ENCODE measurements around the gene ISM1.
A peak's percentile ranks its signal among the peaks of the same experiment; 100 is the strongest.
"Not testable (repeated sequence)": the region's sequence is repeated elsewhere in the genome, so short reads cannot be mapped to it uniquely, and the experiment has no call there.

Gene ISM1

DNA sequence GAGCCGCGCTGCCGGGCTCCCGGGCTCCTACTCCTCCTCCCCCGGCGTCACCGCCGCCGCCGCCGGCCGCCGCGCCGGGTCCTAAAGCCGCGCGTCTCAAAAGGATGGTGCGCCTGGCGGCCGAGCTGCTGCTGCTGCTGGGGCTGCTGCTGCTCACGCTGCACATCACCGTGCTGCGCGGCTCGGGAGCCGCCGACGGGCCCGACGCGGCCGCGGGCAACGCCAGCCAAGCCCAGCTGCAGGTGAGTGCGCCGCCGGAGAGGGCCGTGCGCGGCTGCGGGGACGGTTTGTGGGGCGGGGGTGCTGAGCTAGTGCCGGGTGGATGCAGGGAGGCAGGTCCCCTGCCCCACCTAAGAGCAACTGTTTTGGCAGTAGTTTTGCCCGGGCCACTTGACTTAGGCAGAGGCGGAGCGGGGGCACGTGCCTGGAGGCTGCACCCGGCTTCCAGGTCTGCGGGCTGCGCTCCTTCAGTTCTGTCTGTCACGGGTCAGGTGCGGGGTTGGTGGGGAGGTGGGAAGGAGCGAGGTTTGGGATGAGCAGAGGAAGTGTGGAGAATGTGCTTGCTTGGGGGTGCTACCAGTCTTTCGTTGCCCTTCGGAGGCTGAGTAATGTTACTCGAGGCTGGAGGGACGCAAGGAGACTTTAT lies 722 bp downstream of the ISM1 start:
- H3K36me3 ChIP-seq (ENCODE audit: insufficient read depth, low read length), result no peaks in the 10 kb centered on the region
- H3K4me3 ChIP-seq (ENCODE audit: low read length), result peak overlapping the region; percentile 50
- peaks cover 71% of the 10 kb centered on the region for H3K27me3 ChIP-seq (ENCODE audit: insufficient read depth, low read length)
- WGBS, result under 1% methylated on average over 59 of the region's 59 CpGs
- H3K27ac ChIP-seq (ENCODE audit: low read depth, low read length), result no peak overlapping the region
- H3K9ac ChIP-seq (ENCODE audit: low read depth, low read length), result no peak overlapping the region
- H3K4me1 ChIP-seq (ENCODE audit: insufficient read depth, low read length), result peaks cover 6% of the 10 kb centered on the region; the same call in 1 of the 2 replicates
- no peaks in the 10 kb centered on the region for H3K9me3 ChIP-seq (ENCODE audit: insufficient read depth, low read depth, low read length)

DNA sequence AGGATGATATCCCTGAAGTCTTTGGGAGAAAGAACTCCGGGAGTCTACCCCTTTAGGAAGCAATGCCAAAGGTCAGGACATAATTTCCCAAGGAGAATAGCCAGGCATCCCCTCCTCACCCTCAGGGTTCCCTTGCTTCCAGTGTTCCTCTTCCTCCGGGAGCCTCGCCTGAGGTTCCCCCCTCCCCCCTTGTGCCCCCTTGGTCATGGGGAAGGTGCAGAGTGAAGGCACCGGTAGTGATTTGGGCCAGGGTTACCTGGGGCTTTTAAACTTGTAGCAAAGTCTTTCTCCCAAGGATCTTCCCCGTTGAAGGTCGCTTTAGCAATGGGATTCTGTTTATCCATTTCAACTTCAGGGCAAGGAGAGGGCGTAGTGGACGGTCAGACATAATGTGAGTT lies 1.2 kb downstream of the ISM1 start:
- H3K36me3 ChIP-seq (ENCODE audit: insufficient read depth, low read length), result no peaks in the 10 kb centered on the region
- H3K4me3 ChIP-seq (ENCODE audit: low read length), result peak overlapping the region; percentile 50
- no peaks in the 10 kb centered on the region for H3K9me3 ChIP-seq (ENCODE audit: insufficient read depth, low read depth, low read length)
- H3K27ac ChIP-seq (ENCODE audit: low read depth, low read length), result no peak overlapping the region
- H3K9ac ChIP-seq (ENCODE audit: low read depth, low read length), result no peak overlapping the region
- H3K4me1 ChIP-seq (ENCODE audit: insufficient read depth, low read length), result peaks cover 6% of the 10 kb centered on the region; the same call in 1 of the 2 replicates
- peaks cover 66% of the 10 kb centered on the region for H3K27me3 ChIP-seq (ENCODE audit: insufficient read depth, low read length)
- WGBS, result 13% methylated on average over 8 of the region's 8 CpGs

- H3K4me1 ChIP-seq (ENCODE audit: insufficient read depth, low read length), result peaks cover 3% of the 10 kb centered on the region; the same call in 1 of the 2 replicates
- peaks cover 50% of the 10 kb centered on the region for H3K27me3 ChIP-seq (ENCODE audit: insufficient read depth, low read length)
- no peaks in the 10 kb centered on the region for H3K9me3 ChIP-seq (ENCODE audit: insufficient read depth, low read depth, low read length)
- no peak overlapping the region for H3K4me3 ChIP-seq (ENCODE audit: low read length)
- H3K27ac ChIP-seq (ENCODE audit: low read depth, low read length), result no peak overlapping the region
- no peaks in the 10 kb centered on the region for H3K36me3 ChIP-seq (ENCODE audit: insufficient read depth, low read length)
- WGBS, result 93% methylated on average over 4 of the region's 5 CpGs
- H3K9ac ChIP-seq (ENCODE audit: low read depth, low read length), result no peak overlapping the region
These were observed 2.9 kb downstream of the ISM1 start for GRCh38 chr20:13223736-13224520.

DNA sequence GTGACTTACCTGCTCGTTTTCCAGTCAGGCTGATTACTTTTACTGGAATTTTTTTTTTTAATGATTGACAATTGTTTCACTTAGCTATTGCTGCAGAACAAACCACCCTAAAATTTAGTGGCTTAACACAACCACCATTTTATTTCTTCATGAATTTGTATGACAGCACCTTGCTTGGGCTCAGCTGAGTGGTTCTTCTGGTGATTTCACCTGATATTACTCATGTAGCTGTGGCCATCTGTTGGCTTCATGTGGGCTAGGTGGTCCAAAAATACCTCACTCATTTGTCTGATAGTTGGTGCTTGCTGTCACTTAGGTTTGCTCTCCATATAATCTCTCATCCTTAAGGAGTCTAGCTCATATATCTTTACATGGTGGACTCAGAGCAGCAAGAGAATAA lies 5.3 kb downstream of the ISM1 start:
- no peaks in the 10 kb centered on the region for H3K9me3 ChIP-seq (ENCODE audit: insufficient read depth, low read depth, low read length)
- 71% methylated on average over 1 of the region's 1 CpG for WGBS
- peaks cover 29% of the 10 kb centered on the region for H3K27me3 ChIP-seq (ENCODE audit: insufficient read depth, low read length)
- H3K27ac ChIP-seq (ENCODE audit: low read depth, low read length), result no peak overlapping the region
- H3K4me1 ChIP-seq (ENCODE audit: insufficient read depth, low read length), result peaks cover 7% of the 10 kb centered on the region
- H3K4me3 ChIP-seq (ENCODE audit: low read length), result no peak overlapping the region
- H3K9ac ChIP-seq (ENCODE audit: low read depth, low read length), result no peak overlapping the region
- no peaks in the 10 kb centered on the region for H3K36me3 ChIP-seq (ENCODE audit: insufficient read depth, low read length)

- H3K27me3 ChIP-seq (ENCODE audit: insufficient read depth, low read length), result peaks cover 8% of the 10 kb centered on the region
- no peak overlapping the region for H3K9ac ChIP-seq (ENCODE audit: low read depth, low read length)
- H3K4me1 ChIP-seq (ENCODE audit: insufficient read depth, low read length), result peaks cover 7% of the 10 kb centered on the region
- no peak overlapping the region for H3K27ac ChIP-seq (ENCODE audit: low read depth, low read length)
- no peaks in the 10 kb centered on the region for H3K36me3 ChIP-seq (ENCODE audit: insufficient read depth, low read length)
- H3K4me3 ChIP-seq (ENCODE audit: low read length), result no peak overlapping the region
- no peaks in the 10 kb centered on the region for H3K9me3 ChIP-seq (ENCODE audit: insufficient read depth, low read depth, low read length)
- WGBS, result 95% methylated on average over 2 of the region's 2 CpGs
These were observed 7.7 kb downstream of the ISM1 start for GRCh38 chr20:13228771-13229170.

GRCh38 chr20:13229538-13229937 lies 8.5 kb downstream of the ISM1 start:
- Histone ChIP-seq H3K4me1 (ENCODE audit: insufficient read depth, low read length) (peaks cover 7% of the 10 kb centered on the region), H3K36me3 (ENCODE audit: insufficient read depth, low read length) (no peaks in the 10 kb centered on the region), H3K9ac (ENCODE audit: low read depth, low read length) (no peak overlapping the region), H3K27ac (ENCODE audit: low read depth, low read length) (no peak overlapping the region), H3K9me3 (ENCODE audit: insufficient read depth, low read depth, low read length) (no peaks in the 10 kb centered on the region), H3K4me3 (ENCODE audit: low read length) (no peak overlapping the region), H3K27me3 (ENCODE audit: insufficient read depth, low read length) (0 out of 2 replicates have a peak, but pooled peaks cover under 1% of the 10 kb centered on the region)

DNA sequence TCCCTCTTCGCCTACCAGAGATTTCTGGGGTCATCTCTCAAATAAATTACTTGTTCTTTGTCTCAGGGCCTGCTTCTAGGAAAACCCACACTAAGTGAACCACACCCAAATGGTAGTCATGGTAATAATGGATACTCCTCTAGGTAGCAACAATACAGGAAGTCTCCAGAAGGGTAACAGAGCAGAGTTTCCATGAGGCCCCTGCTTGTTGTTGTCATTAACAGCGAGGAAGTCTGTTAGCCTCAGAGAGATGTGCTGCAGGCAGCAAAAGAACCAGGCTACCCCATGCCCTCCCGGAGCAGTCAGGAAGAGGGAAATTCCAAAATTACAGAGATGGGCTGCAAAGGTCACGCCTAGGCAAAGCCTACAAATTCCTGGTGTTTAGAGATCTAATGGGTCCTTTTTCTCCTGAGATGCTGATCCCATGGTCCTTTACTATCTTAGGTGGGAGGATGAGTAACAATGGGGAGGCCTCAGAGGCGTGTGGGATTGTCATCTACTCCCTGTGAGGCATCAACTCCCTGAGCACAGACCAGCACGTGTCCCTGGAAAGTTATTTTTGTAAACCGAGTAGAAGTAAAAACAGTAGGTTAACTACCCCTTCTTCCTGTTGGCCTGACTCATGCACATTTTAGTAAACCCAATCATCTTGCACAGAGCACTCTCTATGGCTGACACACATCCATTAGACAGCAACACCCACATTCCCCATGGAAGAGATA lies 10.1 kb downstream of the ISM1 start:
- Histone ChIP-seq H3K27ac (ENCODE audit: low read depth, low read length) (no peak overlapping the region), H3K4me3 (ENCODE audit: low read length) (no peak overlapping the region), H3K27me3 (ENCODE audit: insufficient read depth, low read length) (no peaks in the 10 kb centered on the region), H3K4me1 (ENCODE audit: insufficient read depth, low read length) (peaks cover 7% of the 10 kb centered on the region), H3K36me3 (ENCODE audit: insufficient read depth, low read length) (no peaks in the 10 kb centered on the region), H3K9ac (ENCODE audit: low read depth, low read length) (no peak overlapping the region), H3K9me3 (ENCODE audit: insufficient read depth, low read depth, low read length) (no peaks in the 10 kb centered on the region)
- WGBS, result 74% methylated on average over 6 of the region's 7 CpGs

GRCh38 chr20:13232999-13233398 lies 11.9 kb downstream of the ISM1 start:
- no peak overlapping the region for H3K27ac ChIP-seq (ENCODE audit: low read depth, low read length)
- no peaks in the 10 kb centered on the region for H3K36me3 ChIP-seq (ENCODE audit: insufficient read depth, low read length)
- peaks cover 11% of the 10 kb centered on the region for H3K4me1 ChIP-seq (ENCODE audit: insufficient read depth, low read length)
- H3K9ac ChIP-seq (ENCODE audit: low read depth, low read length), result no peak overlapping the region
- no peak overlapping the region for H3K4me3 ChIP-seq (ENCODE audit: low read length)
- WGBS, result 94% methylated on average over 10 of the region's 10 CpGs
- H3K27me3 ChIP-seq (ENCODE audit: insufficient read depth, low read length), result no peaks in the 10 kb centered on the region
- H3K9me3 ChIP-seq (ENCODE audit: insufficient read depth, low read depth, low read length), result no peaks in the 10 kb centered on the region

- H3K27me3 ChIP-seq (ENCODE audit: insufficient read depth, low read length), result no peaks in the 10 kb centered on the region
- peaks cover 11% of the 10 kb centered on the region for H3K4me1 ChIP-seq (ENCODE audit: insufficient read depth, low read length)
- 93% methylated on average over 1 of the region's 1 CpG for WGBS
- no peak overlapping the region for H3K27ac ChIP-seq (ENCODE audit: low read depth, low read length)
- H3K9me3 ChIP-seq (ENCODE audit: insufficient read depth, low read depth, low read length), result no peaks in the 10 kb centered on the region
- H3K9ac ChIP-seq (ENCODE audit: low read depth, low read length), result no peak overlapping the region
- H3K36me3 ChIP-seq (ENCODE audit: insufficient read depth, low read length), result no peaks in the 10 kb centered on the region
- H3K4me3 ChIP-seq (ENCODE audit: low read length), result no peak overlapping the region
These were observed 13.9 kb downstream of the ISM1 start for GRCh38 chr20:13234961-13235360.

DNA sequence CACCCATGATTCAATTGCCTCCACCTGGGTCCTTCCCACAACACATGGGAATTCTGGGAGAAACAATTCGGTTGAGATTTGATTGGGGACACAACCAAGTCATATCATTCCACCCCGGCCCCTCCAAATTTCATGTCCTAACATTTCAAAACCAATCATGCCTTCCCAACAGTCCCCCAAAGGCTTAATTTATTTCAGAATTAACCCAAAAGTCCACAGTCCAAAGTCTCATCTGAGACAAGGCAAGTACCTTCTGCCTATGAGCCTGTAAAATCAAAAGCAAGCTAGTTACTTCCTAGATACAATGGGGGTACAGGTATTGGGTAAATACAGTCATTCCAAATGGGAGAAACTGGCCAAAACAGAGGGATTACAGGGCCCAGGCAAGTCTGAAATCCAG lies 15.3 kb downstream of the ISM1 start:
- 94% methylated on average over 2 of the region's 2 CpGs for WGBS
- H3K4me1 ChIP-seq (ENCODE audit: insufficient read depth, low read length); H3K36me3 ChIP-seq (ENCODE audit: insufficient read depth, low read length); H3K27ac ChIP-seq (ENCODE audit: low read depth, low read length); H3K27me3 ChIP-seq (ENCODE audit: insufficient read depth, low read length); H3K9me3 ChIP-seq (ENCODE audit: insufficient read depth, low read depth, low read length); H3K4me3 ChIP-seq (ENCODE audit: low read length); H3K9ac ChIP-seq (ENCODE audit: low read depth, low read length): not testable (repeated sequence)

GRCh38 chr20:13236990-13237720 lies 16.1 kb downstream of the ISM1 start:
- Histone ChIP-seq H3K27ac (ENCODE audit: low read depth, low read length) (no peak overlapping the region), H3K4me1 (ENCODE audit: insufficient read depth, low read length) (peaks cover 4% of the 10 kb centered on the region; the same call in 1 of the 2 replicates), H3K27me3 (ENCODE audit: insufficient read depth, low read length) (no peaks in the 10 kb centered on the region), H3K36me3 (ENCODE audit: insufficient read depth, low read length) (no peaks in the 10 kb centered on the region), H3K4me3 (ENCODE audit: low read length) (no peak overlapping the region), H3K9me3 (ENCODE audit: insufficient read depth, low read depth, low read length) (no peaks in the 10 kb centered on the region), H3K9ac (ENCODE audit: low read depth, low read length) (no peak overlapping the region)
- 94% methylated on average over 1 of the region's 1 CpG for WGBS

All from HUES64 (cell line).